Measurements from ENCODE around the gene TOP1.

DNA sequence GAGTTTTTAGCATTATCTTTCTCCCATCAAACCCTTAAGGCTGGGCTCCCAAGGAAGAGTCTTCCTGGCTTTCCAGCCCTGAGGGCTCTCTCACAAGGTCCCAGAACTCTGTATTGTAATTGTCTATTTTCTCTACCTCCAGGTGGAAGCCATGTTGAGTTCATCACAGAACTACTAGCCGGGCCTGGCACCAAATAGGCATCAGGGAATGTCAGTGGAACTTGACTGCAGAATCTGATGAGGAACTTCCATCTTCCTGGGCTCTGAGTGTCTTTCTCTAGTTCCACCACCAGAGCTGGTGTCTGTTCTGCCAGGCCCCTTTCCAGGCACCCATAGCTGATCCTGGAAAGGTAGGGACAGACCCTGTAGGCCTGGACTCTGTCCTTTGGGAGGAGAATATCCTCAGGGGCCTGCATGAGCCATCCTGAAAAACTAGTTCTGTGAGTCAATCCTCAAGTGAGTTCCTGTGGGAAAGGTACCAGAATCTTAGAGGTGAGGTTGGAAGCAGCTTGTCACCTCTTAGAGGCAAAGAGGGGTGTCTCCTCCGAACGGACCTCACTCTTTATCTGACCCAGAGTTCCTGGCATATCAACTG lies 11.1 kb upstream of the TOP1 start:
- TF ChIP-seq FOXP1 (CRISPR knock-in tag; IDR thresholded peaks at IDR 0.05; ENCODE audit: borderline replicate concordance) = no peak
- TF ChIP-seq, protein P1, sequence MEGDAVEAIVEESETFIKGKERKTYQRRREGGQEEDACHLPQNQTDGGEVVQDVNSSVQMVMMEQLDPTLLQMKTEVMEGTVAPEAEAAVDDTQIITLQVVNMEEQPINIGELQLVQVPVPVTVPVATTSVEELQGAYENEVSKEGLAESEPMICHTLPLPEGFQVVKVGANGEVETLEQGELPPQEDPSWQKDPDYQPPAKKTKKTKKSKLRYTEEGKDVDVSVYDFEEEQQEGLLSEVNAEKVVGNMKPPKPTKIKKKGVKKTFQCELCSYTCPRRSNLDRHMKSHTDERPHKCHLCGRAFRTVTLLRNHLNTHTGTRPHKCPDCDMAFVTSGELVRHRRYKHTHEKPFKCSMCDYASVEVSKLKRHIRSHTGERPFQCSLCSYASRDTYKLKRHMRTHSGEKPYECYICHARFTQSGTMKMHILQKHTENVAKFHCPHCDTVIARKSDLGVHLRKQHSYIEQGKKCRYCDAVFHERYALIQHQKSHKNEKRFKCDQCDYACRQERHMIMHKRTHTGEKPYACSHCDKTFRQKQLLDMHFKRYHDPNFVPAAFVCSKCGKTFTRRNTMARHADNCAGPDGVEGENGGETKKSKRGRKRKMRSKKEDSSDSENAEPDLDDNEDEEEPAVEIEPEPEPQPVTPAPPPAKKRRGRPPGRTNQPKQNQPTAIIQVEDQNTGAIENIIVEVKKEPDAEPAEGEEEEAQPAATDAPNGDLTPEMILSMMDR (IDR thresholded peaks at IDR 0.05) = no peak
- TF ChIP-seq, protein P2, sequence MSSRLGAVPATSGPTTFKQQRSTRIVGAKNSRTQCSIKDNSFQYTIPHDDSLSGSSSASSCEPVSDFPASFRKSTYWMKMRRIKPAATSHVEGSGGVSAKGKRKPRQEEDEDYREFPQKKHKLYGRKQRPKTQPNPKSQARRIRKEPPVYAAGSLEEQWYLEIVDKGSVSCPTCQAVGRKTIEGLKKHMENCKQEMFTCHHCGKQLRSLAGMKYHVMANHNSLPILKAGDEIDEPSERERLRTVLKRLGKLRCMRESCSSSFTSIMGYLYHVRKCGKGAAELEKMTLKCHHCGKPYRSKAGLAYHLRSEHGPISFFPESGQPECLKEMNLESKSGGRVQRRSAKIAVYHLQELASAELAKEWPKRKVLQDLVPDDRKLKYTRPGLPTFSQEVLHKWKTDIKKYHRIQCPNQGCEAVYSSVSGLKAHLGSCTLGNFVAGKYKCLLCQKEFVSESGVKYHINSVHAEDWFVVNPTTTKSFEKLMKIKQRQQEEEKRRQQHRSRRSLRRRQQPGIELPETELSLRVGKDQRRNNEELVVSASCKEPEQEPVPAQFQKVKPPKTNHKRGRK (CRISPR knock-in tag; IDR thresholded peaks at IDR 0.05; ENCODE audit: borderline replicate concordance) = no peak
- TF ChIP-seq MLX (CRISPR knock-in tag; IDR thresholded peaks at IDR 0.05) = no peak
- no peak for TF ChIP-seq HMGXB4 (CRISPR knock-in tag; IDR thresholded peaks at IDR 0.05)
- TF ChIP-seq ESRRA (CRISPR knock-in tag; IDR thresholded peaks at IDR 0.05; ENCODE audit: borderline replicate concordance) = no peak
- TF ChIP-seq ATF2 (CRISPR knock-in tag; IDR thresholded peaks at IDR 0.05; ENCODE audit: borderline replicate concordance, low read depth) = no peak
- no peak for TF ChIP-seq MAX (CRISPR knock-in tag; IDR thresholded peaks at IDR 0.05)
- no peak for TF ChIP-seq FOXJ3 (CRISPR knock-in tag; IDR thresholded peaks at IDR 0.05; ENCODE audit: borderline replicate concordance)

Measured in WTC11 (cell line).